ENCODE measurements around the gene UBE3B. TPM values are rescaled to one million over a fixed set of nuclear protein-coding genes. Genes with fewer than 3 reads are reported as not detected.

The UBE3B gene
- polyA plus RNA-seq, 3 donors, result 14.4 to 25.9 (median 18.2) TPM

DNA sequence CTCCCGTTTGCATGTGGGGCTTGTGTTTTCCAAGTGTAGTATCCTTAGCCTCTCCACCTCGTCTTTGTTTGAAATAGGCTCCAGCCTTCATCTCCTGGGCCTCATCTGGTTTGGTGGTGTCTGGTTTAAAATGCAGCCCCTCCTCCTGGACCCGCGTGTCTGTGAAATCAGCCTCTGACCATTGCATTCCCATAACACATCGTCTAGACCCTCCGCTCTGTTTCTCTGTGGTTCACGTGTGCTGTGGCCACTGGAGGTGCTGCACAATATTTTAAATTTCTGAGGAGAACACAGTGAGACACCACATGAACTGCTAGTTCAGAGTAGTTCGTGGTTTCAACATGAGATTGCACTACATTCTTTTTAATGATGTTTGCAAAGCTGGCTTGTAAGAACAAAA lies 35.6 kb downstream of the UBE3B start:
- Histone ChIP-seq H3K27ac (ENCODE audit: low read depth in 1 of 2, low read length in 2 of 2) (no peak overlapping the region), H3K36me3 (replicated peaks in 1 of 2; ENCODE audit: control insufficient read depth in 1 of 2, insufficient read depth in 2 of 2, low read length in 2 of 2) (peaks cover 88 to 98% of the 10 kb centered on the region in 2 donors), H3K79me2 (ENCODE audit: insufficient read depth, low read length) (no peaks in the 10 kb centered on the region), H3K27me3 (ENCODE audit: control insufficient read depth in 2 of 2, insufficient read depth in 2 of 2, low read length in 2 of 2) (no peaks in the 10 kb centered on the region), H3K9me3 (replicated peaks in 1 of 2; ENCODE audit: control insufficient read depth in 1 of 2, insufficient read depth in 1 of 2, low read length in 2 of 2) (no peaks in the 10 kb centered on the region), H3K4me2 (replicated peaks; ENCODE audit: extremely low read depth, low read length, poor library complexity, severe bottlenecking) (no peak overlapping the region), H4K20me1 (ENCODE audit: insufficient read depth, low read length) (no peaks in the 10 kb centered on the region), H3K4me1 (ENCODE audit: control insufficient read depth in 1 of 2, insufficient read depth in 2 of 2, low read length in 2 of 2) (no peaks in the 10 kb centered on the region), H3K9ac (ENCODE audit: insufficient read depth, low read length, poor library complexity, severe bottlenecking) (no peak overlapping the region), H3K4me3 (replicated peaks in 1 of 3; ENCODE audit: low read depth in 2 of 3, low read length in 3 of 3) (no peak overlapping the region), H2AFZ (ENCODE audit: insufficient read depth, low read depth, low read length, poor library complexity, severe bottlenecking) (no peak overlapping the region)
- Mint-ChIP-seq H3K4me3 (no peak overlapping the region), H3K4me1 (no peaks in the 10 kb centered on the region), H3K9me3 (no peaks in the 10 kb centered on the region), H3K27ac (no peak overlapping the region), H3K36me3 (peaks cover 85 to 97% of the 10 kb centered on the region in 2 donors), H3K27me3 (ENCODE audit: low read depth in 3 of 3) (no peaks in the 10 kb centered on the region)
- no peak for DNase-seq
- intact Hi-C loops (cut with micrococcal nuclease), result no loop called here
- TF ChIP-seq, protein P1, sequence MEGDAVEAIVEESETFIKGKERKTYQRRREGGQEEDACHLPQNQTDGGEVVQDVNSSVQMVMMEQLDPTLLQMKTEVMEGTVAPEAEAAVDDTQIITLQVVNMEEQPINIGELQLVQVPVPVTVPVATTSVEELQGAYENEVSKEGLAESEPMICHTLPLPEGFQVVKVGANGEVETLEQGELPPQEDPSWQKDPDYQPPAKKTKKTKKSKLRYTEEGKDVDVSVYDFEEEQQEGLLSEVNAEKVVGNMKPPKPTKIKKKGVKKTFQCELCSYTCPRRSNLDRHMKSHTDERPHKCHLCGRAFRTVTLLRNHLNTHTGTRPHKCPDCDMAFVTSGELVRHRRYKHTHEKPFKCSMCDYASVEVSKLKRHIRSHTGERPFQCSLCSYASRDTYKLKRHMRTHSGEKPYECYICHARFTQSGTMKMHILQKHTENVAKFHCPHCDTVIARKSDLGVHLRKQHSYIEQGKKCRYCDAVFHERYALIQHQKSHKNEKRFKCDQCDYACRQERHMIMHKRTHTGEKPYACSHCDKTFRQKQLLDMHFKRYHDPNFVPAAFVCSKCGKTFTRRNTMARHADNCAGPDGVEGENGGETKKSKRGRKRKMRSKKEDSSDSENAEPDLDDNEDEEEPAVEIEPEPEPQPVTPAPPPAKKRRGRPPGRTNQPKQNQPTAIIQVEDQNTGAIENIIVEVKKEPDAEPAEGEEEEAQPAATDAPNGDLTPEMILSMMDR (IDR thresholded peaks at IDR 0.05), result no peak
- 100% methylated on average over 2 of the region's 8 CpGs for WGBS (ENCODE audit: insufficient coverage)

DNA sequence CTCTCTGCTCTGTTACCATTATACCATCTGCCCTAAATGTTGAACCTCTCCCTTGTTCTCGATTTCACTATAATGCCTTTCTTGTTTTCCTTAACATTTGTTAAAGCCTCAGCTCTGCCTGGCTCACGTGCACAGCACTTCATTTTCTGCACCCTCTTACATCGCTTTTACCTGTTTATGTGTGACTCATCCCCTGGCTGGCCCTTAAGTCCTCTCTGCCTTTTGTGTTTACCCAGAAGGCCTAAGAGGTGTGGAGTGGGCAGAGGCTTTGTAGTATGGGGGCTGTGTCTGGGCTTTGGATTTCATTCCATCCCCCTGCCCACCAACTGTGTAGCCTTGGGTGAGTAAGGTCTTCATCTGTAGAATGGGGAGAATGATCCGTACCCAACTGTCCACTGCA lies 36.5 kb downstream of the UBE3B start:
- Mint-ChIP-seq H3K27ac (no peak overlapping the region), H3K4me1 (no peaks in the 10 kb centered on the region), H3K4me3 (no peak overlapping the region), H3K27me3 (ENCODE audit: low read depth in 3 of 3) (no peaks in the 10 kb centered on the region), H3K36me3 (peaks cover 84 to 97% of the 10 kb centered on the region in 2 donors), H3K9me3 (no peaks in the 10 kb centered on the region)
- Histone ChIP-seq H3K4me2 (replicated peaks; ENCODE audit: extremely low read depth, low read length, poor library complexity, severe bottlenecking) (no peak overlapping the region), H3K4me1 (ENCODE audit: control insufficient read depth in 1 of 2, insufficient read depth in 2 of 2, low read length in 2 of 2) (no peaks in the 10 kb centered on the region), H3K36me3 (replicated peaks in 1 of 2; ENCODE audit: control insufficient read depth in 1 of 2, insufficient read depth in 2 of 2, low read length in 2 of 2) (peaks cover 86 to 98% of the 10 kb centered on the region in 2 donors), H4K20me1 (ENCODE audit: insufficient read depth, low read length) (no peaks in the 10 kb centered on the region), H3K79me2 (ENCODE audit: insufficient read depth, low read length) (no peaks in the 10 kb centered on the region), H3K27ac (ENCODE audit: low read depth in 1 of 2, low read length in 2 of 2) (no peak overlapping the region), H3K4me3 (replicated peaks in 1 of 3; ENCODE audit: low read depth in 2 of 3, low read length in 3 of 3) (no peak overlapping the region), H3K27me3 (ENCODE audit: control insufficient read depth in 2 of 2, insufficient read depth in 2 of 2, low read length in 2 of 2) (no peaks in the 10 kb centered on the region), H3K9me3 (replicated peaks in 1 of 2; ENCODE audit: control insufficient read depth in 1 of 2, insufficient read depth in 1 of 2, low read length in 2 of 2) (no peaks in the 10 kb centered on the region), H3K9ac (ENCODE audit: insufficient read depth, low read length, poor library complexity, severe bottlenecking) (no peak overlapping the region), H2AFZ (ENCODE audit: insufficient read depth, low read depth, low read length, poor library complexity, severe bottlenecking) (no peak overlapping the region)
- WGBS (ENCODE audit: insufficient coverage), result 100% methylated on average over 2 of the region's 4 CpGs
- TF ChIP-seq, protein P1 (IDR thresholded peaks at IDR 0.05), result no peak
- DNase-seq, result no peak
- intact Hi-C loops (cut with micrococcal nuclease), result no loop called here

All from CD14-positive monocyte (primary cell).